ENCODE results near the gene PNLIPRP1. TPM values are rescaled to one million over a fixed set of nuclear protein-coding genes. Genes with fewer than 3 reads are reported as not detected.

The PNLIPRP1 gene
- total and polyA plus RNA-seq, 2 donors: 0.02 TPM; not detected in 1

- no peak for DNase-seq (ENCODE audit: low read depth in 6 of 9, low spot score in 9 of 9)
- WGBS: 93% methylated on average over 5 of the region's 5 CpGs
- Histone ChIP-seq H3K36me3 (ENCODE audit: control insufficient read depth in 2 of 2, insufficient read depth in 2 of 2, low read length in 1 of 2) (no peaks in the 10 kb centered on the region), H3K9me3 (ENCODE audit: control insufficient read depth in 2 of 2, insufficient read depth in 1 of 2, low read length in 1 of 2) (no peaks in the 10 kb centered on the region), H3K4me3 (ENCODE audit: low read length in 2 of 2) (no peak overlapping the region), H3K27ac (ENCODE audit: low read depth in 1 of 2, low read length in 1 of 2) (no peak overlapping the region), H3K27me3 (ENCODE audit: control insufficient read depth in 2 of 2, insufficient read depth in 1 of 2, low read length in 1 of 2) (no peaks in the 10 kb centered on the region), H3K4me1 (ENCODE audit: control insufficient read depth in 2 of 2, insufficient read depth in 2 of 2, low read length in 2 of 2) (no peaks in the 10 kb centered on the region)
Measured at GRCh38 chr10:116557305-116557880, 33.4 kb upstream of the PNLIPRP1 start.

- Histone ChIP-seq H3K27ac (ENCODE audit: low read depth in 1 of 2, low read length in 1 of 2) (no peak overlapping the region), H3K4me1 (ENCODE audit: control insufficient read depth in 2 of 2, insufficient read depth in 2 of 2, low read length in 2 of 2) (no peaks in the 10 kb centered on the region), H3K27me3 (ENCODE audit: control insufficient read depth in 2 of 2, insufficient read depth in 1 of 2, low read length in 1 of 2) (no peaks in the 10 kb centered on the region), H3K4me3 (ENCODE audit: low read length in 2 of 2) (no peak overlapping the region), H3K36me3 (ENCODE audit: control insufficient read depth in 2 of 2, insufficient read depth in 2 of 2, low read length in 1 of 2) (no peaks in the 10 kb centered on the region), H3K9me3 (ENCODE audit: control insufficient read depth in 2 of 2, insufficient read depth in 1 of 2, low read length in 1 of 2) (no peaks in the 10 kb centered on the region)
- no peak for DNase-seq (ENCODE audit: low read depth in 6 of 9, low spot score in 9 of 9)
- 92% methylated on average over 8 of the region's 8 CpGs for WGBS
Measured at GRCh38 chr10:116565534-116565933, 25.2 kb upstream of the PNLIPRP1 start.

GRCh38 chr10:116566932-116567331, 23.8 kb upstream of the PNLIPRP1 start:
- Histone ChIP-seq H3K27me3 (ENCODE audit: control insufficient read depth in 2 of 2, insufficient read depth in 1 of 2, low read length in 1 of 2) (no peaks in the 10 kb centered on the region), H3K27ac (ENCODE audit: low read depth in 1 of 2, low read length in 1 of 2) (no peak overlapping the region), H3K9me3 (ENCODE audit: control insufficient read depth in 2 of 2, insufficient read depth in 1 of 2, low read length in 1 of 2) (no peaks in the 10 kb centered on the region), H3K4me1 (ENCODE audit: control insufficient read depth in 2 of 2, insufficient read depth in 2 of 2, low read length in 2 of 2) (no peaks in the 10 kb centered on the region), H3K36me3 (ENCODE audit: control insufficient read depth in 2 of 2, insufficient read depth in 2 of 2, low read length in 1 of 2) (no peaks in the 10 kb centered on the region), H3K4me3 (ENCODE audit: low read length in 2 of 2) (no peak overlapping the region)
- DNase-seq (ENCODE audit: low read depth in 6 of 9, low spot score in 9 of 9): no peak

GRCh38 chr10:116567335-116567734, 23.4 kb upstream of the PNLIPRP1 start:
- 50% methylated on average over 3 of the region's 3 CpGs for WGBS
- Histone ChIP-seq H3K27me3 (ENCODE audit: control insufficient read depth in 2 of 2, insufficient read depth in 1 of 2, low read length in 1 of 2) (no peaks in the 10 kb centered on the region), H3K9me3 (ENCODE audit: control insufficient read depth in 2 of 2, insufficient read depth in 1 of 2, low read length in 1 of 2) (no peaks in the 10 kb centered on the region), H3K27ac (ENCODE audit: low read depth in 1 of 2, low read length in 1 of 2) (no peak overlapping the region), H3K36me3 (ENCODE audit: control insufficient read depth in 2 of 2, insufficient read depth in 2 of 2, low read length in 1 of 2) (no peaks in the 10 kb centered on the region), H3K4me3 (ENCODE audit: low read length in 2 of 2) (no peak overlapping the region), H3K4me1 (ENCODE audit: control insufficient read depth in 2 of 2, insufficient read depth in 2 of 2, low read length in 2 of 2) (no peaks in the 10 kb centered on the region)
- DNase-seq (ENCODE audit: low read depth in 6 of 9, low spot score in 9 of 9): no peak

GRCh38 chr10:116574797-116575196, 16.0 kb upstream of the PNLIPRP1 start:
- H3K27ac ChIP-seq (ENCODE audit: low read depth in 1 of 2, low read length in 1 of 2): no peak overlapping the region
- DNase-seq (ENCODE audit: low read depth in 6 of 9, low spot score in 9 of 9): no peak
- H3K36me3 ChIP-seq (ENCODE audit: control insufficient read depth in 2 of 2, insufficient read depth in 2 of 2, low read length in 1 of 2): no peaks in the 10 kb centered on the region
- H3K27me3 ChIP-seq (ENCODE audit: control insufficient read depth in 2 of 2, insufficient read depth in 1 of 2, low read length in 1 of 2): no peaks in the 10 kb centered on the region
- H3K9me3 ChIP-seq (ENCODE audit: control insufficient read depth in 2 of 2, insufficient read depth in 1 of 2, low read length in 1 of 2): no peaks in the 10 kb centered on the region
- H3K4me1 ChIP-seq (ENCODE audit: control insufficient read depth in 2 of 2, insufficient read depth in 2 of 2, low read length in 2 of 2): no peaks in the 10 kb centered on the region
- 92% methylated on average over 3 of the region's 3 CpGs for WGBS
- no peak overlapping the region for H3K4me3 ChIP-seq (ENCODE audit: low read length in 2 of 2)

GRCh38 chr10:116587878-116588591, 2.7 kb upstream of the PNLIPRP1 start:
- H3K36me3 ChIP-seq (ENCODE audit: control insufficient read depth in 2 of 2, insufficient read depth in 2 of 2, low read length in 1 of 2): no peaks in the 10 kb centered on the region
- H3K27me3 ChIP-seq (ENCODE audit: control insufficient read depth in 2 of 2, insufficient read depth in 1 of 2, low read length in 1 of 2): no peaks in the 10 kb centered on the region
- DNase-seq (ENCODE audit: low read depth in 6 of 9, low spot score in 9 of 9): no peak
- no peak overlapping the region for H3K27ac ChIP-seq (ENCODE audit: low read depth in 1 of 2, low read length in 1 of 2)
- no peak overlapping the region for H3K4me3 ChIP-seq (ENCODE audit: low read length in 2 of 2)
- 95% methylated on average over 8 of the region's 8 CpGs for WGBS
- H3K9me3 ChIP-seq (ENCODE audit: control insufficient read depth in 2 of 2, insufficient read depth in 1 of 2, low read length in 1 of 2): no peaks in the 10 kb centered on the region
- no peaks in the 10 kb centered on the region for H3K4me1 ChIP-seq (ENCODE audit: control insufficient read depth in 2 of 2, insufficient read depth in 2 of 2, low read length in 2 of 2)

GRCh38 chr10:116588995-116589394, 1.8 kb upstream of the PNLIPRP1 start:
- H3K27me3 ChIP-seq (ENCODE audit: control insufficient read depth in 2 of 2, insufficient read depth in 1 of 2, low read length in 1 of 2): no peaks in the 10 kb centered on the region
- no peaks in the 10 kb centered on the region for H3K9me3 ChIP-seq (ENCODE audit: control insufficient read depth in 2 of 2, insufficient read depth in 1 of 2, low read length in 1 of 2)
- H3K4me3 ChIP-seq (ENCODE audit: low read length in 2 of 2): no peak overlapping the region
- no peak for DNase-seq (ENCODE audit: low read depth in 6 of 9, low spot score in 9 of 9)
- 95% methylated on average over 2 of the region's 2 CpGs for WGBS
- no peak overlapping the region for H3K27ac ChIP-seq (ENCODE audit: low read depth in 1 of 2, low read length in 1 of 2)
- no peaks in the 10 kb centered on the region for H3K4me1 ChIP-seq (ENCODE audit: control insufficient read depth in 2 of 2, insufficient read depth in 2 of 2, low read length in 2 of 2)
- H3K36me3 ChIP-seq (ENCODE audit: control insufficient read depth in 2 of 2, insufficient read depth in 2 of 2, low read length in 1 of 2): no peaks in the 10 kb centered on the region

- H3K4me3 ChIP-seq (ENCODE audit: low read length in 2 of 2): no peak overlapping the region
- no peak for DNase-seq (ENCODE audit: low read depth in 6 of 9, low spot score in 9 of 9)
- WGBS: 89% methylated on average over 2 of the region's 2 CpGs
Measured at GRCh38 chr10:116589926-116590325, 833 bp upstream of the PNLIPRP1 start.

GRCh38 chr10:116593139-116593740, 2.5 kb downstream of the PNLIPRP1 start:
- no peak overlapping the region for H3K4me3 ChIP-seq (ENCODE audit: low read length in 2 of 2)
- no peaks in the 10 kb centered on the region for H3K36me3 ChIP-seq (ENCODE audit: control insufficient read depth in 2 of 2, insufficient read depth in 2 of 2, low read length in 1 of 2)
- DNase-seq (ENCODE audit: low read depth in 6 of 9, low spot score in 9 of 9): no peak
- no peaks in the 10 kb centered on the region for H3K4me1 ChIP-seq (ENCODE audit: control insufficient read depth in 2 of 2, insufficient read depth in 2 of 2, low read length in 2 of 2)
- H3K9me3 ChIP-seq (ENCODE audit: control insufficient read depth in 2 of 2, insufficient read depth in 1 of 2, low read length in 1 of 2): no peaks in the 10 kb centered on the region
- WGBS: 96% methylated on average over 5 of the region's 5 CpGs
- no peaks in the 10 kb centered on the region for H3K27me3 ChIP-seq (ENCODE audit: control insufficient read depth in 2 of 2, insufficient read depth in 1 of 2, low read length in 1 of 2)
- H3K27ac ChIP-seq (ENCODE audit: low read depth in 1 of 2, low read length in 1 of 2): no peak overlapping the region

More at GRCh38 chr10:116589926-116590325, 833 bp upstream of the PNLIPRP1 start:
- H3K36me3 ChIP-seq (ENCODE audit: control insufficient read depth in 2 of 2, insufficient read depth in 2 of 2, low read length in 1 of 2): no peaks in the 10 kb centered on the region
- no peaks in the 10 kb centered on the region for H3K4me1 ChIP-seq (ENCODE audit: control insufficient read depth in 2 of 2, insufficient read depth in 2 of 2, low read length in 2 of 2)
- no peaks in the 10 kb centered on the region for H3K9me3 ChIP-seq (ENCODE audit: control insufficient read depth in 2 of 2, insufficient read depth in 1 of 2, low read length in 1 of 2)
- no peaks in the 10 kb centered on the region for H3K27me3 ChIP-seq (ENCODE audit: control insufficient read depth in 2 of 2, insufficient read depth in 1 of 2, low read length in 1 of 2)
- H3K27ac ChIP-seq (ENCODE audit: low read depth in 1 of 2, low read length in 1 of 2): no peak overlapping the region

All from thymus (tissue), 11 donors.